Lung (tissue), 12 donors: Measurements from ENCODE around the gene ATP8B1. TPM values are rescaled to one million over a fixed set of nuclear protein-coding genes. Genes with fewer than 3 reads are reported as not detected.

ENCODE experiments used
- ATAC-seq: fragments of 200-7000 bp; cut with Tn5 transposase; one replicate; pipeline ENCODE4 v1.9.1; 2020; ENCODE audit warnings: moderate number of reproducible peaks; ENCODE audit not compliant: insufficient read depth, low FRiP score
- DNase-seq, 3 donors: peaks; one replicate each; pipeline ENCODE4 v3.0.0-alpha.2; 2013 to 2017
- H3K27ac ChIP-seq, 2 donors: one replicate each; pipeline ENCODE4 v1.5.1; 2013; ENCODE audit warnings: mild to moderate bottlenecking in 2 of 2, moderate library complexity in 2 of 2, control low read depth in 1 of 2, inconsistent platforms in 1 of 2, low read depth in 1 of 2, low read length in 1 of 2
- H3K27me3 ChIP-seq, 3 donors: one replicate each; pipeline ENCODE4 v1.5.1; 2013; ENCODE audit warnings: low read length in 2 of 3; ENCODE audit not compliant: control insufficient read depth in 3 of 3, insufficient read depth in 3 of 3
- H3K36me3 ChIP-seq, 4 donors: one replicate each; pipeline ENCODE4 v1.5.1; 2013; ENCODE audit warnings: low read length in 4 of 4, mild to moderate bottlenecking in 1 of 4, moderate library complexity in 1 of 4; ENCODE audit not compliant: control insufficient read depth in 4 of 4, insufficient read depth in 4 of 4
- H3K4me1 ChIP-seq, 5 donors: one replicate each; pipeline ENCODE4 v1.5.1; 2013; ENCODE audit warnings: low read length in 5 of 5, mild to moderate bottlenecking in 2 of 5, moderate library complexity in 1 of 5; ENCODE audit not compliant: control insufficient read depth in 5 of 5, insufficient read depth in 5 of 5
- H3K4me3 ChIP-seq: one replicate; pipeline ENCODE4 v1.5.1; 2013; ENCODE audit warnings: mild to moderate bottlenecking, control low read depth, moderate library complexity
- H3K9ac ChIP-seq, 2 donors: one replicate each; pipeline ENCODE4 v1.5.1; 2013; ENCODE audit warnings: low read length in 2 of 2, control low read depth in 1 of 2; ENCODE audit not compliant: insufficient read depth in 1 of 2
- H3K9me3 ChIP-seq, 4 donors: one replicate each; pipeline ENCODE4 v1.5.1; 2013; ENCODE audit warnings: low read length in 3 of 4, mild to moderate bottlenecking in 1 of 4, moderate library complexity in 1 of 4; ENCODE audit not compliant: control insufficient read depth in 4 of 4, insufficient read depth in 3 of 4
- WGBS, 2 donors: extraction: QIAGEN DNeasy Blood & Tissue Kit; methylation state at CpG; one replicate each; pipeline ENCODE4 v1.1.7; 2013; 5-methylcytosine and 5-hydroxymethylcytosine counted together
- polyA plus RNA-seq, 2 donors: library from polyadenylated mRNA; stranded (reverse); fragments of 200-250 nt; gene quantifications; one replicate each; pipeline ENCODE4 v1.2.1, GENCODE V29; 2013
- total RNA-seq, 2 donors: library from RNA; depleted of rRNA in 1 of 2; stranded (reverse); fragments of >200 nt in 1 of 2; gene quantifications; one replicate each; pipeline ENCODE4 v1.2.1, GENCODE V29; 2014 to 2021
- TF ChIP-seq, protein P1 (sequence below): IDR thresholded peaks from 2 replicates; pipeline ENCODE4 v1.5.1; 2012; ENCODE audit warnings: mild to moderate bottlenecking; ENCODE audit errors: control extremely low read depth, extremely low read depth
- donor health status: control.
- donor health status: control.
- donor health status: Bipolar disorder and iron deficiency.
- donor health status: healthy.
- donor health status: DM: yes; HTN: yes; CAD: no.

ATP8B1 gene
- total and polyA plus RNA-seq, 4 donors, result 7.3 to 42.0 (median 18.2) TPM

GRCh38 chr18:57814555-57814954 is 11.4 kb upstream of the ATP8B1 start:
- H3K4me1 ChIP-seq, result no peaks in the 10 kb centered on the region
- ATAC-seq, result no peak
- TF ChIP-seq, protein P1, sequence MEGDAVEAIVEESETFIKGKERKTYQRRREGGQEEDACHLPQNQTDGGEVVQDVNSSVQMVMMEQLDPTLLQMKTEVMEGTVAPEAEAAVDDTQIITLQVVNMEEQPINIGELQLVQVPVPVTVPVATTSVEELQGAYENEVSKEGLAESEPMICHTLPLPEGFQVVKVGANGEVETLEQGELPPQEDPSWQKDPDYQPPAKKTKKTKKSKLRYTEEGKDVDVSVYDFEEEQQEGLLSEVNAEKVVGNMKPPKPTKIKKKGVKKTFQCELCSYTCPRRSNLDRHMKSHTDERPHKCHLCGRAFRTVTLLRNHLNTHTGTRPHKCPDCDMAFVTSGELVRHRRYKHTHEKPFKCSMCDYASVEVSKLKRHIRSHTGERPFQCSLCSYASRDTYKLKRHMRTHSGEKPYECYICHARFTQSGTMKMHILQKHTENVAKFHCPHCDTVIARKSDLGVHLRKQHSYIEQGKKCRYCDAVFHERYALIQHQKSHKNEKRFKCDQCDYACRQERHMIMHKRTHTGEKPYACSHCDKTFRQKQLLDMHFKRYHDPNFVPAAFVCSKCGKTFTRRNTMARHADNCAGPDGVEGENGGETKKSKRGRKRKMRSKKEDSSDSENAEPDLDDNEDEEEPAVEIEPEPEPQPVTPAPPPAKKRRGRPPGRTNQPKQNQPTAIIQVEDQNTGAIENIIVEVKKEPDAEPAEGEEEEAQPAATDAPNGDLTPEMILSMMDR, result no peak

GRCh38 chr18:57813245-57813644 is 10.1 kb upstream of the ATP8B1 start:
- no peak overlapping the region for H3K27ac ChIP-seq
- TF ChIP-seq, protein P1, result no peak
- peaks cover 0 to 4% (median under 1%) of the 10 kb centered on the region in 5 donors for H3K4me1 ChIP-seq
- no peaks in the 10 kb centered on the region for H3K36me3 ChIP-seq
- DNase-seq (no peak), ATAC-seq (no peak)
- no peak overlapping the region for H3K4me3 ChIP-seq
- no peak overlapping the region for H3K9ac ChIP-seq
- no peaks in the 10 kb centered on the region for H3K27me3 ChIP-seq
- peaks cover 0 to 5% (median 1%) of the 10 kb centered on the region in 4 donors for H3K9me3 ChIP-seq

More at GRCh38 chr18:57814555-57814954, 11.4 kb upstream of the ATP8B1 start:
- Histone ChIP-seq H3K9me3 (peaks cover 0 to 5% (median 1%) of the 10 kb centered on the region in 4 donors), H3K4me3 (no peak overlapping the region), H3K27me3 (no peaks in the 10 kb centered on the region), H3K9ac (no peak overlapping the region), H3K36me3 (no peaks in the 10 kb centered on the region), H3K27ac (no peak overlapping the region)
- no peak for DNase-seq
- WGBS, 2 donors, result 94 to 95% methylated on average over 2 of the region's 2 CpGs

- TF ChIP-seq, protein P1, result no peak
- no peak overlapping the region for H3K9ac ChIP-seq
- no peaks in the 10 kb centered on the region for H3K36me3 ChIP-seq
- H3K9me3 ChIP-seq, result peaks cover 0 to 5% (median 1%) of the 10 kb centered on the region in 4 donors
- H3K4me1 ChIP-seq, result peaks cover 2 to 12% (median 5%) of the 10 kb centered on the region in 5 donors
- no peak overlapping the region for H3K27ac ChIP-seq
- no peak overlapping the region for H3K4me3 ChIP-seq
- no peaks in the 10 kb centered on the region for H3K27me3 ChIP-seq
- ATAC-seq, result no peak
- DNase-seq, result no peak
These were observed 9.0 kb upstream of the ATP8B1 start for GRCh38 chr18:57812126-57812477.

GRCh38 chr18:57811477-57812125 is 8.5 kb upstream of the ATP8B1 start:
- H3K4me1 ChIP-seq, result peaks cover 2 to 17% (median 9%) of the 10 kb centered on the region in 5 donors
- 70 to 94% methylated on average over 4 of the region's 4 CpGs for WGBS, 2 donors
- H3K9ac ChIP-seq, result no peak overlapping the region
- no peak overlapping the region for H3K4me3 ChIP-seq
- no peaks in the 10 kb centered on the region for H3K27me3 ChIP-seq
- no peak overlapping the region for H3K27ac ChIP-seq
- TF ChIP-seq, protein P1, result no peak
- H3K36me3 ChIP-seq, result no peaks in the 10 kb centered on the region
- DNase-seq, result no peak
- ATAC-seq, result no peak
- H3K9me3 ChIP-seq, result peaks cover 0 to 5% (median 1%) of the 10 kb centered on the region in 4 donors
